Stomach (tissue), 4 donors: ENCODE data around the gene SULF2.

ENCODE experiments used
- CTCF ChIP-seq, 7 experiments: fragments of 450-650 bp in 4 of 7; fragments of 200-600 bp in 3 of 7; sonication (generic) in 3 of 7; IDR thresholded peaks; one replicate each; pipeline ENCODE4 v1.5.1; 2016 to 2019; ENCODE audit warnings: antibody characterized with exemption in 7 of 7, control low read depth in 2 of 7, mild to moderate bottlenecking in 1 of 7
- EP300 ChIP-seq: sonication (generic); formaldehyde crosslinking; IDR thresholded peaks from one replicate; pipeline ENCODE4 v1.6.1; 2017; ENCODE audit warnings: antibody characterized with exemption
- POLR2A ChIP-seq, 4 donors: fragments of 450-650 bp; IDR thresholded peaks; one replicate each; pipeline ENCODE4 v1.6.1; 2016; ENCODE audit warnings: antibody characterized with exemption in 4 of 4, control low read depth in 2 of 4, mild to moderate bottlenecking in 1 of 4, moderate library complexity in 1 of 4
- POLR2AphosphoS5 ChIP-seq, 3 donors: sonication (generic); formaldehyde crosslinking; IDR thresholded peaks; one replicate each; pipeline ENCODE4 v1.6.1; 2016; ENCODE audit warnings: antibody characterized with exemption in 3 of 3

DNA sequence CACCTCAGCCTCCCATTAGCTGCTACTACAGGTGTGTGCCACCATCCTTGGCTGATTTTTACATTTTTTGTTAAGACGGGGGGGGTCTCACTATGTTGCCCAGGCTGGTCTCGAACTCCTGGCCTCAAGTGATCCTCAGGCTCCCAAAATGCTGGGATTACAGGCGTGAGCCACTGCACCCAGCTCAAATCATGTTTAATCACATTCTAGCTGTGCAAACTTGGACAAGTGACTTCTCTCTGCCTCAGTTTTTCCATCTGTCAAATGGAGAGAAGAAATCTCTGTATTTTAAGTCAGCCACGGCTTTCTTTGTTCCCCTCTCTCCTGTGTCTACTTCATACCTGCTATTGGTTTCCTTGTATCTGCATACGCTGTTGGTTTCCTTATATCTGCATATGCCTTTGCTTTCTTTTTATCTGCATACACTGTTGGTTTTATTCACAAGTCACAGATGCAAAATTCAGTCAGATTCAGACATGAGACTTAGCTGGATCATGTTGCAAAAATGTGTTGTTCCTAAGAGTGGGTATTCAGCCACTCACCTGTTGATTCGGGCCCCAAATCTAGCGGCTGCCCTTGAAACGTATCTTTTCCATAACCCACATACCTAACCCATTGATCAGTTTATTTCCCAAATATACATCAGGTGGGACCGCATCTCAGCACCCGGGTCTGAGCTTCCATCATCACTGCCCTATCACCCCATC lies 30.2 kb downstream of the SULF2 start:
- TF ChIP-seq CTCF (IDR thresholded peaks at IDR 0.05) (no peak), EP300 (no peak), POLR2AphosphoS5 (IDR thresholded peaks at IDR 0.05) (no peak), POLR2A (IDR thresholded peaks at IDR 0.05) (no peak)
